Measurements from ENCODE around the gene DEDD2.

The DEDD2 gene

DNA sequence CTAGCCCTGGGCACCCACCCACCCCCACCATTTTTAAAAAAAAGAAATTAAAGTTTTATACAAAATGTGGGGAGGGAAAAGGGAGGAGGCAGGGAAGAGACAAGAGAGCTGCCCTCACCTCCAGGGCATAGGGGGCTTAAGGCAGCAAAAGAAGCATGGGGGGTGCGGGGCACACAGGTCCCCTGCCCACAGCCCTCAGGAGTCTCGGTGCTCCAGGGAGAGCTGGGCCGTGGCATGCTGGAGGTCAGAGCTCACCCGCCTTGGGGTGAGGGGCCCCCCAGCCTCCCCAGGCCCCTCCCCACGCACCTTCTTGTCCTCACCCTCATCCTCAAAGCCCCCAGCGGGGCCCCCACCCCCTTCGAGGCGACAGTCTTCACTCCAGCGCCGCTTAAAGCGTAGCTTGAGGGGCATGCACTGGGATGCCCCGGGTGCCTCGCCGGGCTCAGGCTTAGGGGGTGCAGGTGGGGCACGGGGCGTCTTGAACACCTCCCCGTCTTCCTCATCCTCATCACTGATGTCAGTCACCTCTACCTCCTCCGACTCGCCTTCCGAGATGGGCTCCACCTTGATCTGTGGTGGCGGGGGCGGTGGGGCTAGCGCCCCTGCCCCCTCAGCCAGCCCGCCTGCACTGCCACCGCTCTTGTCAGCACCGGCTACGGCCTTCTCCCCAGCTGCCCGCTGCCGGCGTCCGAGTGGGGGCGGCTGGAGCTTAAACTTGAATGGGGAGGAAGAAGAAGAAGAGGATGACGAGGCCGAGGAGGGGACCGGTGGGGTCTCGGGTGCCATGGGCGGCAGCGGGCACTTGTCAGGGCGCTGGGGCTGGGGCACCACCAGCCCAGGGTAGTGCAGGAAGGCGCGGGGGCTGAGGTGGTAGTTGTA lies 31.0 kb upstream of the DEDD2 start:
- DNase-seq: peak; percentile 36

DNA sequence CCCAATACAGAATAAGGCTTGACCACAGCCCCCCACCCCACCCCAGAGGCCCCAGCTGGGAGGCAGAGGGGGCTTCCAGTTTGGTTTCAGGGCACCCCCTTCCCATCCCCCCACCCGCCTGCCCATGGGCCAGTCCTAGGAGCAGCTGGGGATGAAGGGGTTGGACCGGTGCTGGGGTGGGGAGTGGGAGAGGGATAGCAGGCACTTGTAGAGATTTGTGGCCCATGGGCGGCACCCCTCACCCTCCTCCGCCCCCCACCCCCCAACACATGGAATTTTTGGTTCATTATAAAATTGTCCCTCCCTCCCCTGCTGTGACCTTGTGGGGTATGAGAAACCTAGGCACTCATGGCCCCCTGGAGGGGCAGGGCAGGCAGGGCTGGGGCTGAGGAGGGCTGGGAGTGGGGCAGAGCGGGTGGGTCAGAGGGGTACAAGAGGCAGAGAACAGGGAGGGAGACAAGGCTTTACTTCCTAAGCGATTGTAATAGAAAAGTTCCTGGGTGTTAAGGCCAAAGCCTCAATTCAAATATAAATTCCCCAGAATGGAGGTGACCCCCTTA lies 30.2 kb upstream of the DEDD2 start:
- DNase-seq: peak; percentile 39

DNA sequence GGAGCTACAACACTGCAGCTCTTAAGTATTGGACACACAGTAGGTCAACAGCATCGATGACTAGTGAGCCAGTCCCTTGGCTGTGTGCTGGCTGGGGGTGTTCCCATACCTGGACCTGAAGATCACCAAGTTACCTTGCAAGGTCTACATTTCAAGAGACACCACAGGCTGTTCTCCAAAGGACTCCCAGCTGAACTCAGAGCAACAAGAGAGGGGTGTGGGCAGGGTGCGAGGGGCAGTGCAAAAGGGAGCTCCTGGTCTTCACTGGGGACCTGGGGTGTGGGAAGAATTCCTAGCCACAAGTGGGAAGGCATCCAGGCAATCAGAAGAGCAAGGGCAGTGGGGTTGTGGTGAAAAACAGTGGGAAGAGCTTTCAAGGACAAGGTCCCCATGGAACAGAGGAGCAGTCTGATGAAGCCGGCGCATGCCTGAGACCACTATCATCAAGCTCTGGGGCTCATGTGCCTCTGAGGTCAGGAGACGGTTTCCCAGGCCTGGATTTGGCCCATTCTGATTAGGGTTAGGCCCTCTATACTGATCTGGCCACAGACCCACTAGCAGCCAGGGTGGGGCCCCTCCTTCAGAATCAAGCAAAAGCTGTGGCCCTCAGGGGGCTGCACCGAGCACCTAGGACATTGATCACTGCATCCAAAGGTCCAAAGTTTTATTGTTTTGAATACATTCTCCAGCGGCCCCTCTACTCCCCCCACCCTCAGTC lies 29.6 kb upstream of the DEDD2 start:
- DNase-seq: peak; percentile 44

DNA sequence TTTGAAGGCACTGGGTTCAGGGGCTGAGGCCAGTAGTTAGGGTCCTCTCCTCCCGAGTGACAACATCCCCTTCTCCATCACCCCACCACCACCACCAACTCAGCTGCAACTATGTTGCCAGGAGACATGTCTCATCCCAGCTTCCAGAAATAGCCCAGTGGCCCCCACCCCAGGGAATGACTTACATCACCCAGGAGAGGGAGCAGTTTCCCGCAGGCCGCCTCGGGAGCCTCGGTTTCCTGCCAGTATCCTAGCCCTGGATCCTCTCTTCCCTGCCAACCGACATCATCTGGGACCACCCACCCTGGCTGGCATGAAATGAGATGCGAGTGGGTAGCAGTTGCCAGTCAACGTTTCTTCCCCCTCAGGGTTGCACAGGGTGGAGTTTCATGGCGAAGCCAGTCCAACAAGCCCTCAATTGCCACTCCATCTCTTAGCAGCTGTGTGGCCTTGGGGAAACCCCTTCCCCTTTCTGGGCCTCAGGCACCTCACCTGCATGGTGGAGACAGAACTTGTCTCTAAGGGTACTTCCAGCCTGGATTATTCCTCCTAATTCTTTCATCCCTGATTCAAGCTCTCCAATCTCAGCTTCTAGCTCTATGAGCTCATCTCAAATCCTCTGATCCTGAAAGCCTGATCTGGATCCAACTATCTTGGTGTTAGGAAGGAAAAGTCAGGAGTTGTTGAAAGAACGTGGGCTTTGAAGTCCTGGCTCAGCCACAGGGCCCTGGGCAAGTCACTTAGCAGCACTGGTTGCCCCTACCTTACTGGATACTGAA lies 28.9 kb upstream of the DEDD2 start:
- peak; percentile 54 for DNase-seq

DNA sequence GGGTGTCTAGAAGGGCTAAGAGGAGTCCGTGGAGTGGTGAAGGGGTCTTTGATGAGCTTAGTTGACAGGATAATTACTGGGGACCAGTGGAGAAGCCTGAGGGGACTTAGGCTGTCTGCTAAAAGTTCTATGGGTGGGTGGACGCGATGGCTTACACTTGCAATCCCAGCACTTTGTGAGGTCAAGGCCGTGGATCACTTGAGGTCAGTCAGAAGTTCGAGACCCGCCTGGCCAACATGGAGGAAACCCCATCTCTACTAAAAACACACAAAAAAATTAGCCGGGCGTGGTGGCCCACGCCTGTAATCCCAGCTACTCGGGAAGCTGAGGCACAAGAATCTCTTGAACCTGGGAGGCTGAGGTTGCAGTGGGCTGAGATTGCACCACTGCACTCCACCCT lies 27.8 kb upstream of the DEDD2 start:
- no peak for DNase-seq

DNA sequence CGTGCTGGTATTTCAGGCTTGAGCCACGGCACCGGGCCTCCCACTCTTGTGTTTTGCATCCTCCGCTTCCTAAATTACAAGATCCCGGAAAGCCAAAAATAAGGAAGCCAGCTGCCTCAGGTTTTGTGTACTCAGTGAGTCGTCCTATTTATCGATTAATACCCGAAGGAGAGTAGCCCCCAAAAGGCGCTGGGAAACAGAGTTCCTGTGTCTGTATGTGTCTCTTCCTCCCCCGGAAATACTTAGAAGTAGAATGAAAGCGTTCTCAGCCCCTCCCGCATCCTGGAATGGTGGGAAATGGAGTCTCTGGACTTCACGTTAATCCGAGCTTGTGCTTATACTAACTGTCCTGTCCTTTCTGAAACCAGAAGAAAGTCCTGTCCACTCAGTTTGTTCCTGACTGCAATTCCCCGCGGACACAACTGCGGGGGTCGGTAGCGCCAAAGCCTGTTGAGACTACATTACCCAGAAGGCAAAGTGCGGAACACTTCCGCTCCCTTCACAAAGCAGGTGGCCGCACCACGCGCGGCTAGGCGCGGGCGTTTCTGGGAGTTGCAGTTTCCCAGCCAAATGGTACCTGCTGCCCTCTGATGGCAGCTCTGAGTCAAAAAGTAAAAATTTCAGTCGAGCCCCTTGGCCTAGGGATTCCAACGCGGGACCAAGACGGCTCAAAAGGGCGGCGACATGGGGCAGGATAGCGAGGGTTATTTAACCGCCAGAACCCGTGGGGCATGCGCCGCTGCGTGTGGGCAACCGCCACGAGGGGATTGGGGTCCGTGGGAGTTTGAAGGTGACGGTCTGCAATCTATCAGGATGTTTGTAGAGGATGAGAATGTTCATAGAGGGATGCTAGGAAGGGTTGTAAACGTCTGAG lies 27.1 kb upstream of the DEDD2 start:
- DNase-seq: peak; percentile 94

DNA sequence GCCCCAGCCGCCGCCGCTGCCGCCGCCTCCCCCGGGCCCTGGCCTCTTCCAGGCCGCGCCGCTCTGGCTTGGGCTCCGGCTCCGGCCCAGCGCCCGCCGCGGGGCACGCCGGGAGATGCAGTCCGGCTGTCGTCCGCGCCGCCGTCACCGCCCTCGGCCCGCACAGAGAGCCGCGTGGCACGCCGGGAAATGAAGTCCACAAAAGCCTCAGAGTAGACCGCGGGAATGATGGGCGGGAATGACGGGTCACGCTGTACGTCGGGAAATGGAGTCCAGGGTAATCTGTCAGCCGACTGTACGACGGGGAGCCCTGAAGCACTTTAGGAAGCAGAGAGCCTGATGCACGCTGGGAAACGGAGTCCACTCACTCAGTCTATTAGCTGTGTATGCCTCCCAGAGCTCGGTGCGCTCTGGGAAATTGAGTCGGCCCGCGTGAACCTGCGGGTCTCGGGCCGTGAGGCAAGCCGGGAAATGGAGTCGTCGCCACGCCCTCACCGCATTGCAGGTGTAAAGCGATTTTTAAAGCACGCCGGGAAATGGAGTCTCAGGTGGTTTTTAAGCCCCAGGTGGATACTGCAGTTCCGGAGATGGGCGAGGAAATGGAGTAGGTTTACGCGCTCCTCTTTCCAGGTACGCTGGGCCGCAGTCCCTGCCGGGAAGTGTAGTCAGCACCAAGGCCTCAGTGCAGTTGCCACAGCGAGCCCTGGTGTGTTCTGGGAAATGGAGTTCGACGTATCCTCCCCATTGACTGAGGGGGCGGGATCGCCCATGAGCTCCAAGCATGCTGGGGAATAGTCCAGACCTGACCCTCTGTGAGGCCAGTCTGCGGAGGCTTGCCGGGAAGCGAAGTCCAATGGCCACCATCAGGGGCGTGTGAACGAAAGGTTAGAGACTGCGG lies 25.3 kb upstream of the DEDD2 start, which contains the start of gene GSK3A:
Gene GSK3A (minus strand): TSS at position 91 of the 898 bp plus-strand sequence. CDS start 137 bp downstream, outside the sequence.
- peak; percentile 98 for DNase-seq

DNA sequence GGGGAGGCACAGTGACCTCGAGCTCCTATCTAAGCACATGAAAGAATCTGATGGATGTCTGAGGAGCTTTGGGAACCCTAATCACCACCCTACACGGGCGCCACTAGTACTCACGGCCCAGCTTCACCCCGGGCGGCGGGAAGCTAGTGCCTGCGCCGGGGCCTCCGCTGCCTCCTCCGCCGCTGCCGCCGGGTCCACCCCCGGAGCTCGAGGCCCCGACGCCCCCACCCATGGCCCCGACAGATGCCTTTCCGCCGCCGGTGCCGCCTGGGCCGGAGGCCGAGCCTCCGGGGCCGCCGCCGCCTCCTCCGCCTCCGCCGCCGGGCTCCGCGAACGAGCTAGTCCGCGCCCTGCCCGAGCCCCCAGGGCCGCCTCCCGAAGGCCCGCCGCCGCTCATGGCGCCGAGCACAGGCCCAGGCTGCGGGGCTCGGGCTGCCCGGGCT lies 24.6 kb upstream of the DEDD2 start:
- DNase-seq: no peak

DNA sequence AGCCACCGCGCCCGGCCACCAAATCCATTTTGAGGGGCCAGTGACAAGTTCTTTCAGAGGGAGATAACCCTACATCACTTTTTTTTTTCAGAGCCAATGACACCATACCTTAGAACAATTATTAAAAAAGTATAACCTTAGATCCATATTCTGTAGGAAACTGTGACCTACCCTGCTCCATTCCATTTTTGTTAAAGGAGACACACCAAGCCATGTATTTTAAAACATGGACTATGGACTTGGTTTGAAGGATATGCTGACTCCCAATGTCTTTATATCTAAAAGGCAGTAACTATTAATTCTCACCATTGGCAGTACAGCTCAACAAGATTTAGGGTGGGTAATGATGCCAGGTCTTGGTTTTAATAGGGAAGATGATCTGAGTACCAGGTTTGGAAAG lies 23.8 kb upstream of the DEDD2 start:
- no peak for DNase-seq

DNA sequence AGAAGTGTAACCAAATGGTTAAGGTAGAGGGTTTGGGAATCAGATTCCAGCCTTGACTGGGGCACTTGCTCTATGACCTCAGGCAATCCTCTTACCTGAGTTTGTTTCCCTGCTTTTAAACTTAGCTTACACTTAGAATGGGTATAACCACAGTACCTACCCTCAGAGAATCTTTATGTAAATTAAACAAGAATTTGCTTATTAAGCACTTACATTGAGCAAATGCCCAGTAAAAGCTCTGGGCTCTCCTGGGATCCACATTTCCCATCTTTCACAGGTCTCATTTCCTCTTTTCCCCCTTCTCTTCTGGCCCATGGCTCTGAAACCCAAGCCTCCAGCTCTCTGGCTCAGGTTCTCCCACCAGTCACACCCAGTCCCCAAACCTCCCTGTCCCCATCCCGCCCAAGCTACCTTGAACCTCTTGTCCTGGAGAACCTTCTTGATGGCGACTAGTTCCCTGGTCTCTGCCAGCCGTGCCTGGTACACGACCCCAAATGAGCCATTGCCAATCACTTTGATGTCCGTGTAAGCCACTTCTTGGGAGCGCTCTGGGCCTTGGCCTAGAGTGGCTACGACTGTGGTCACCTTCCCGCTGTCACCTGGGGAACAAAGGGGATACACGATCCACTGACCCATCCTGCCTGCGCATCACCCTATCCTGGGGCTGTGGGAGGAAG lies 22.2 kb upstream of the DEDD2 start:
- no peak for DNase-seq

DNA sequence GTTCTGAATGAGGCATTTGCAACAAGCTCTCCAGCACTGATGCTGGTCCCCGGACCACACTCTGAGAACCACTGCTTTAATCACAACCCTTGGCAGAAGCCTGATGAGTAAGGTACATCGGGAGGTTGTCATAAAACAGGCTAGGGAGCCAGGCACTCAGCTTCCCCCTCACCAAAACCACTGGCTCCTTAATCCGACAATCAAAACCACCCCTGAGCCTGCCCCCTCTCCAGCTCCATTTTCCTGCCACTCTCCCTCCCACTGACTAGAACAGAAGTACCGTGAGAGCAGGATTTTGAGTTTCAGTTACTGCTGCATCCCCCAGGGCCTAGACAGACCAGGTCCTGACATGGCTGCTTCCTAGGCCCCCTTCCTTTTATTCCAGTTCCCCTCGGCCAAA lies 17.7 kb upstream of the DEDD2 start:
- no peak for DNase-seq

DNA sequence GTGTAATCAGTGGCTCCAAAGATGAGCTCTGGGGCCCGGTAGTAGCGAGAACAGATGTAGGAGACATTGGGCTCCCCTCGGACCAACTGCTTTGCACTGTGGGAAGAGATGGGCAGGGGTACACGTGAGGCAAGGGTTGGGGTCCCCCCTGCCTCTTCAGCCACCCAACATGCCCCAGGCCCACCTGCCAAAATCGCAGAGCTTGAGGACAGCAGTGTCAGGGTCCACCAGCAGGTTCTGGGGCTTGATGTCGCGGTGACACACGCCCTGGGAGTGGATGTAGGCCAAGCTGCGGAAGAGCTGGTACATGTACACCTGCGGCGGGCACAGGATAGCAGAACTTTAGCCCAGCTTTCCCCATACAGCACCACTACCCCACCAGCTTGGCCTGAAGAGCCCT lies 16.9 kb upstream of the DEDD2 start:
- no peak for DNase-seq

DNA sequence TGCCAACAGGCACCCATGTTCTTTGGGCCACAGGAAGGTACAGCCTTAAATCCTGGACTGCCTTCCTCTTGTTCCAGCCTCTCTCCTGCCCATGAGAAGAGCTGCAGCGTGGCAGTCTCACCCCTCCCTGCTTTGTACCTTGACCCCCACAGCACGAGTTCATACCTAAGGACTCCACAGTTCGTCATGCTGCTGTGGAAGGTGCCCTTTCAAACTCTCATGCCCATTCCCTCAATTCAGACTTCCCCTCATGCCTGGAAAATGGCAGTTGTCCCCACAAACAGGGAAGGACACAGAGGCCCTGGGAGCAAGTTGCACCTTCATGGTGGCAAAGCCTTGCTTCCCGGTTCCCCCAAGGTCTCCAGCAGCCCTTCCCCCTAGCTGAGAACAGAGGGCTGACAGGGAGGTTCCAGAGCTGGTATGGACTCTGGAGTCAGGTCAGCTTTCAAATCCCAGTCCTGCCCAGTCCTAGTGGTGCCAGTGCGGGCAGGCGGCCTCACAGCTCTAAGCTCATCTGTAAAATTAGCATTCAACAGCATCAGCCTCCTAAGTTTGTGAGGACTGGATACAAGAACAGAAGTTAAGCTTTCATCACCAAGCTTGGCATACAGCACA lies 16.3 kb upstream of the DEDD2 start:
- DNase-seq: no peak

DNA sequence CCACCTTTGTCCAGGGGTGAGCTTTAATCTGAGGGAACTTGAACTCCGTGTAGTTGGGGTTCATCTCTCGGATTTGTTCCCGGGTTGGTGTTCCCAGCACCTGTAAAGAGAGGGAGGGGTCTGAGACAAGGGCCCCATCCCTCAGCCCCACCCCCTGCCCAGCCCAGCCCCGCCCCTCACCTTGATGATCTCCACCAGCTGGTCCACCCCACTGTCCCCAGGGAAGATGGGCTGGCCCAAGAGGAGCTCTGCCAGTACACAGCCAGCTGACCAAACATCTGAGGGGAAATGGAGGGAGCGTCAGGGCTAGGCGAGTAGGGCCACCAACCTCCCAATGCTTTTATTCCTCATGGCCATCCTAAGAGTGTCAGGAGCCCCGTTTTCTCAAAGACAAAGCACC lies 15.6 kb upstream of the DEDD2 start:
- no peak for DNase-seq

DNA sequence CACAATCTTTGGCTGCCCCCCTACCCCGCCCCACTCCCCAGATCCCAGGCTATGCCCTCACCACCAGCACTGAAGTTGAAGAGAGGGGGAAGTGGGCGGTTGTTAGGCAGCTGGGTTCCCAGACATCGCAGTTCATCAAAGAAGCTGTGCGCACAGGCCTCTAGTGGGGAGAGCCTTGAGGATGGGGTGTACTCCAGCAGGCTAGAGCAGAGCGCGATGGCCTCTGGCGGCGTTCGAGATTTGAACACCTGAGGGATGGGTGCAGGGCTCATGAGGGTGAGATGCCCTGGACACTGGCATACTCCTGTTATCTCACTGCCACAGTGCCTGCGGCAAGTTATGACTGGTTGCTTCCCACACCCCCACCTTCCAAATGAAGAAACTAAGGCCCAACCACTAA lies 15.0 kb upstream of the DEDD2 start:
- no peak for DNase-seq

DNA sequence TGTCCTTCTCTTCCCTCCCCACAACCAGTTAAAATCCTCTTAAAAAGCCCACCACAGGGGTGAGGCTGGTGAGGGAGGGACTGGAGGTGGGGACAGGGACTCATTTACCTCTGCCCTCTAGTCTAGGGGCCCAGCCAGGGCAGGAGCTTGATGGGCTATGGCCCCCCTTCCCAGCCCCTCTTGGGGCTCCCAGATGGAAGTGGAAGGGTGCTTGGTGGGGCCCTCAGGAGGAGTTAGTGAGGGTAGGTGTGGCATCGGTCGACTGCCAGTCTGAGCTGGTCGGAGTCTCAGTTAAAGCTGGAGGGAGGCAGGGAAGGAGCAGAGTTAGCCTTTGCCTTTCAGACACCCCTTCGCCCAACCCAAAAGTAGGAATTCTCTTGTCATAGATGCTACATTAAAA lies 13.1 kb upstream of the DEDD2 start:
- no peak for DNase-seq

DNA sequence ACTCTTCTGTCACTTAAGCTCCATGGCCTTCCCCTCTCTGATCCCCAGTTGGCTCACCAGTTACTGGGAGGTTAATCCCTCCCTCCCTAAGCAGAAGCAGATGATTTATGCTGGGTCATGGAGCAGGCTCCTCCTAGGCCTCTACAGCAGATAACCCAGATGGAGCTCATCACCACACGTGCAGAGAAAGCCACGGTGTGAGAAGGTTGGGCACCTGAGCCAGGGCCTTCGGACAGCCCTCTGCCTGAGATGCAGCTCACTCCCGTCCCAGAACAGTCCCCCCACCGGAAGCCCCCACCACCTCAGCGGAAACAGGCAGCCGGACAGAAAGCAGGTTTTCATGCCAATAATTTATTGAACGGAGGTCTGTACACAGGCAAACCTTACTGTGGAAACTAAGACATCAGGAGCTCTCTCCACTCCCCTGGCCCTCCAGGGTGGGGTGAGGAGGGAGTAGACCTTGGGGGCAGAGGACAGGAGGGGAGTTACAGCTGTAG lies 12.4 kb upstream of the DEDD2 start:
- no peak for DNase-seq

DNA sequence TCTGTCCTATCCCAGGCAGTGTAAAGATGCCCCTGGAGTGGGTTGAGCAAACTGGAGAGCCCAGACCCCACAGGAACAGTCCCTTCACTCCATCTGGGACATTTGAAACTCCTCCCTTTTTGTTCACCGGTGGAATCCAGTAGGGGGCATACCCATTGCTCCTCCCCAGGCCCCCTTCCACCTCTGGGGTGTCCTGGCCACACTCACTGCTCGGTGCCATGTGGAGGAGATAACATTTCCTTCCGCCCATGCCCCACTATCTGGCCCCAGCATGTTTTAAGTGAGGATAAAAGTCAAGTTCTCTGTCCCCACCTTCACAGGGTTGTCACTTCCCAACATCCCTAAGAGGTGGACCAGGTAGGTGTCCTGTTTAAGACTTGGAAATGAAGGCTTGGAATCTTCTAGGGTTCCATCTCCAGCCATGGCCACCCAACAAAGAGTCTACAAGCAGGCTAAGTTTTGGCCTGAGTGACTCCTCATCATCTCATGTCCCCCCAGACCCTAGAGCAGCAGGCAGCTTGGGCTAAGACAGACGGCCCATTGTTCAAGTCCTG lies 11.9 kb upstream of the DEDD2 start:
- no peak for DNase-seq

DNA sequence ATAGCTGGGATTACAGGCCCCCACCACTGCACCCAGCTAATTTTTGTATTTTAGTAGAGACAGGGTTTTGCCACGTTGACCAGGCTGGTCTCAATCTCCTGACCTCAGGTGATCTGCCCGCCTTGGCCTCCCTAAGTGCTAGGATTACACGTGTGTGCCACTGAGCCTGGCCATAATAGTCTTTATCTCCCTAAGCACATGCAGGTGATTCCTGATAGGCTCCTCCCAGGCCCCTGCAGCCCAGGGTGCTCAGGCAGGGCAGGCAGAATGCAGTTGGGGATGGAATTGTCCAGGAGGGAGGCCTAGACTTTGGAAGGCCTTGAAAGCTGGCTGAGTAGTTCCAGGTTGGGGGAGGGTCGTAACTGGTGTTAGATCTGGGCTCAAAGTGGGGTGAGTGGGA lies 11.2 kb upstream of the DEDD2 start:
- DNase-seq: no peak
